HL-60 (cell line): ENCODE results near the gene ZNF716. TPM values are rescaled to one million over a fixed set of nuclear protein-coding genes. Genes with fewer than 3 reads are reported as not detected.

ENCODE experiments used
- DNase-seq, 2 experiments: peaks; one replicate each; pipeline ENCODE4 v3.0.0-alpha.2; 2010 to 2020; ENCODE audit warnings: low read depth in 1 of 2, low spot score in 1 of 2
- H3K27ac ChIP-seq: fragments of 250-450 bp; sonication (Bioruptor Pico); replicated peaks from 2 replicates; pipeline ENCODE4 v1.5.1; 2020; ENCODE audit warnings: mild to moderate bottlenecking, moderate library complexity
- H3K27me3 ChIP-seq: fragments of 250-450 bp; sonication (Bioruptor Pico); 2 replicates; pipeline ENCODE4 v1.5.1; 2021; ENCODE audit warnings: mild to moderate bottlenecking, moderate library complexity; ENCODE audit not compliant: insufficient read depth, poor library complexity, severe bottlenecking
- H3K4me3 ChIP-seq: replicated peaks from 2 replicates; pipeline ENCODE4 v1.5.1; 2011; ENCODE audit warnings: mild to moderate bottlenecking, control low read depth, low read length; ENCODE audit not compliant: insufficient read depth
- CTCF ChIP-seq: IDR thresholded peaks from one replicate; pipeline ENCODE4 v1.5.1; 2011; ENCODE audit warnings: low read length, control low read depth, inconsistent platforms; ENCODE audit not compliant: insufficient read depth
- GABPA ChIP-seq: IDR thresholded peaks from 2 replicates; pipeline ENCODE4 v1.6.1; 2012; ENCODE audit warnings: low read depth
- POLR2AphosphoS5 ChIP-seq: IDR thresholded peaks from 2 replicates; pipeline ENCODE4 v1.6.1; 2012; ENCODE audit warnings: low read depth
- REST ChIP-seq: IDR thresholded peaks from 2 replicates; pipeline ENCODE4 v1.6.1; 2012; ENCODE audit warnings: low read depth; ENCODE audit not compliant: insufficient replicate concordance
- SPI1 ChIP-seq: IDR thresholded peaks from 2 replicates; pipeline ENCODE4 v1.6.1; 2012; ENCODE audit warnings: low read depth, mild to moderate bottlenecking, borderline replicate concordance
- microRNA-seq: library from miRNA; unstranded; fragments of <30 nt; microRNA quantifications from one replicate; pipeline ENCODE4, GENCODE V29; 2018

ZNF716 gene

GRCh38 chr7:57496395-57496794 is 46.4 kb downstream of the ZNF716 start:
- Histone ChIP-seq H3K27ac (no peak overlapping the region), H3K4me3 (no peak overlapping the region), H3K27me3 (no peaks in the 10 kb centered on the region)
- DNase-seq, result no peak
- TF ChIP-seq CTCF (no peak), SPI1 (no peak), GABPA (no peak), REST (no peak), POLR2AphosphoS5 (no peak)

- H3K4me3 ChIP-seq, result no peak overlapping the region
- H3K27ac ChIP-seq, result no peak overlapping the region
- no peak for DNase-seq
- no peaks in the 10 kb centered on the region for H3K27me3 ChIP-seq
- no peak for TF ChIP-seq POLR2AphosphoS5
- TF ChIP-seq SPI1, result no peak
- no peak for TF ChIP-seq GABPA
Observed at GRCh38 chr7:57505176-57505575, 55.2 kb downstream of the ZNF716 start.

Small RNAs within 50 kb of the gene (microRNA-seq; reads per million reads assigned to microRNA genes)
- gene MIR3147, result not detected
